IMR-90 (cell line): Measurements from ENCODE around the gene TBC1D17. TPM values are rescaled to one million over a fixed set of nuclear protein-coding genes. Genes with fewer than 3 reads are reported as not detected.

Source experiments
- ATAC-seq: fragments of 200-7000 bp; cut with Tn5 transposase; 2 replicates; pipeline ENCODE4 v1.9.1; 2020; ENCODE audit warnings: low read depth, mild to moderate bottlenecking, moderate library complexity
- BruUV-seq: library from RNA; stranded (reverse); fragments of 400-500 nt; replicated peaks from 2 replicates; lab custom pipeline; 2021; lab: Mats Ljungman, UMichigan
- CTCF ChIA-PET: fragments of 300-600 bp; formaldehyde crosslinking; extraction: SDS; loops from one replicate; lab custom pipeline; 2021; ENCODE audit warnings: antibody characterized with exemption; lab: Yijun Ruan, JAX
- POLR2A ChIA-PET: fragments of 300-600 bp; sonication (Branson Sonifier 250); formaldehyde crosslinking; loops from one replicate; lab custom pipeline; 2022; ENCODE audit warnings: antibody characterized with exemption; ENCODE audit not compliant: unreplicated experiment; lab: Charles Lee
- DNase-seq: peaks from one replicate; pipeline ENCODE4 v3.0.0; 2013
- H2AFZ ChIP-seq: replicated peaks from 2 replicates; pipeline ENCODE3; 2013; ENCODE audit warnings: low read length, mild to moderate bottlenecking; ENCODE audit not compliant: poor library complexity
- H2AK5ac ChIP-seq: 2 replicates; pipeline ENCODE4 v1.6.1; 2013; ENCODE audit warnings: low read depth, low read length, inconsistent platforms
- H2AK9ac ChIP-seq: replicated peaks from 2 replicates; pipeline ENCODE3; 2013; ENCODE audit warnings: mild to moderate bottlenecking, low read depth, low read length, moderate library complexity; ENCODE audit not compliant: poor library complexity
- H2BK120ac ChIP-seq: 2 replicates; pipeline ENCODE4 v1.6.1; 2013; ENCODE audit warnings: low read depth, low read length, inconsistent platforms
- H2BK15ac ChIP-seq: 3 replicates; pipeline ENCODE4 v1.6.1; 2013; ENCODE audit warnings: low read depth, low read length, inconsistent platforms
- H2BK20ac ChIP-seq: 2 replicates; pipeline ENCODE4 v1.6.1; 2013; ENCODE audit warnings: low read depth, mild to moderate bottlenecking, inconsistent platforms, low read length, moderate library complexity
- H2BK5ac ChIP-seq: 2 replicates; pipeline ENCODE4 v1.6.1; 2013; ENCODE audit warnings: mild to moderate bottlenecking, low read depth, low read length, inconsistent platforms; ENCODE audit not compliant: poor library complexity, severe bottlenecking
- H3K14ac ChIP-seq: replicated peaks from 2 replicates; pipeline ENCODE4 v1.6.1; 2013; ENCODE audit warnings: low read depth, low read length, inconsistent platforms
- H3K18ac ChIP-seq: 2 replicates; pipeline ENCODE4 v1.6.1; 2013; ENCODE audit warnings: low read depth, low read length, control low read depth
- H3K23ac ChIP-seq: 2 replicates; pipeline ENCODE4 v1.6.1; 2013; ENCODE audit warnings: low read depth, low read length, inconsistent platforms
- H3K27ac ChIP-seq: 2 replicates; pipeline ENCODE4 v1.5.1; 2013; ENCODE audit warnings: mild to moderate bottlenecking, control low read depth, low read length; ENCODE audit not compliant: insufficient read depth
- H3K27me3 ChIP-seq: 2 replicates; pipeline ENCODE4 v1.6.1; 2013; ENCODE audit warnings: low read length; ENCODE audit not compliant: control insufficient read depth, insufficient read depth
- H3K36me3 ChIP-seq: 2 replicates; pipeline ENCODE4 v1.6.1; 2013; ENCODE audit warnings: low read length, mixed read lengths; ENCODE audit not compliant: control insufficient read depth, insufficient read depth
- H3K4ac ChIP-seq: 2 replicates; pipeline ENCODE4 v1.6.1; 2013; ENCODE audit warnings: low read depth, low read length, inconsistent platforms
- H3K4me1 ChIP-seq: 2 replicates; pipeline ENCODE4 v1.6.1; 2013; ENCODE audit warnings: low read length, mixed read lengths; ENCODE audit not compliant: control insufficient read depth, insufficient read depth
- H3K4me2 ChIP-seq: 2 replicates; pipeline ENCODE4 v1.6.1; 2013; ENCODE audit warnings: low read depth, mild to moderate bottlenecking, control low read depth, low read length, moderate library complexity
- H3K4me3 ChIP-seq: 2 replicates; pipeline ENCODE4 v1.5.1; 2013; ENCODE audit warnings: low read depth, mild to moderate bottlenecking, control low read depth, low read length, moderate library complexity; ENCODE audit not compliant: insufficient read depth
- H3K56ac ChIP-seq: 2 replicates; pipeline ENCODE4 v1.6.1; 2013; ENCODE audit warnings: low read length, inconsistent platforms; ENCODE audit not compliant: insufficient read depth; ENCODE audit errors: extremely low read depth
- H3K79me1 ChIP-seq, 2 experiments: 2 replicates each; pipeline ENCODE4 v1.6.1; 2013; ENCODE audit warnings: low read length in 2 of 2, inconsistent platforms in 1 of 2, low read depth in 1 of 2
- H3K9ac ChIP-seq: 2 replicates; pipeline ENCODE4 v1.6.1; 2013; ENCODE audit warnings: low read depth, low read length, control low read depth
- H3K9me1 ChIP-seq: 2 replicates; pipeline ENCODE4 v1.6.1; 2013; ENCODE audit warnings: low read length, inconsistent platforms; ENCODE audit not compliant: insufficient read depth
- H3K9me3 ChIP-seq: 2 replicates; pipeline ENCODE4 v1.6.1; 2013; ENCODE audit warnings: low read length; ENCODE audit not compliant: control insufficient read depth, insufficient read depth
- H4K20me1 ChIP-seq: 2 replicates; pipeline ENCODE4 v1.6.1; 2013; ENCODE audit warnings: low read length, inconsistent platforms; ENCODE audit not compliant: insufficient read depth
- H4K5ac ChIP-seq: 2 replicates; pipeline ENCODE4 v1.6.1; 2013; ENCODE audit warnings: mild to moderate bottlenecking, low read depth, low read length, control low read depth
- H4K8ac ChIP-seq, 2 experiments: 2 replicates each; pipeline ENCODE4 v1.6.1; 2013; ENCODE audit warnings: low read depth in 2 of 2, low read length in 2 of 2, control low read depth in 1 of 2, inconsistent platforms in 1 of 2
- H4K91ac ChIP-seq: 2 replicates; pipeline ENCODE4 v1.6.1; 2013; ENCODE audit warnings: low read depth, low read length, inconsistent platforms; ENCODE audit not compliant: insufficient read depth
- BHLHE40 ChIP-seq: fragments of 150-350 bp; IDR thresholded peaks from 2 replicates; pipeline ENCODE4 v1.6.1; 2016; ENCODE audit warnings: mild to moderate bottlenecking, low read depth, low read length
- CHD1 ChIP-seq: IDR thresholded peaks from 2 replicates; pipeline ENCODE4 v1.6.1; 2012; ENCODE audit warnings: low read depth, low read length, improper control_type of control experiment
- CTCF ChIP-seq: conservative IDR thresholded peaks from 2 replicates; pipeline ENCODE4 v1.5.1; 2012; ENCODE audit warnings: mild to moderate bottlenecking, low read depth, low read length, improper control_type of control experiment
- ELK1 ChIP-seq: fragments of 150-350 bp; IDR thresholded peaks from 2 replicates; pipeline ENCODE4 v1.6.1; 2016; ENCODE audit warnings: low read depth, mild to moderate bottlenecking, low read length, moderate library complexity, borderline replicate concordance
- FOS ChIP-seq: fragments of 150-350 bp; IDR thresholded peaks from 2 replicates; pipeline ENCODE4 v1.6.1; 2016; ENCODE audit warnings: low read depth, low read length
- MAFK ChIP-seq: IDR thresholded peaks from 2 replicates; pipeline ENCODE4 v1.6.1; 2012; ENCODE audit warnings: low read depth, low read length, improper control_type of control experiment
- MAZ ChIP-seq: IDR thresholded peaks from 2 replicates; pipeline ENCODE4 v1.6.1; 2012; ENCODE audit warnings: low read depth, mild to moderate bottlenecking, low read length, improper control_type of control experiment, moderate library complexity, borderline replicate concordance
- MXI1 ChIP-seq: IDR thresholded peaks from 2 replicates; pipeline ENCODE4 v1.6.1; 2012; ENCODE audit warnings: low read depth, mild to moderate bottlenecking, low read length, moderate library complexity, borderline replicate concordance
- NFE2L2 ChIP-seq: fragments of 150-350 bp; IDR thresholded peaks from 2 replicates; pipeline ENCODE4 v1.6.1; 2016; ENCODE audit warnings: low read depth, mild to moderate bottlenecking, low read length
- POLR2A ChIP-seq: IDR thresholded peaks from 2 replicates; pipeline ENCODE4 v1.6.1; 2012; ENCODE audit warnings: mild to moderate bottlenecking, low read depth, low read length
- RCOR1 ChIP-seq: IDR thresholded peaks from 2 replicates; pipeline ENCODE4 v1.6.1; 2012; ENCODE audit warnings: mild to moderate bottlenecking, low read length, improper control_type of control experiment; ENCODE audit not compliant: insufficient replicate concordance
- RFX5 ChIP-seq: IDR thresholded peaks from 2 replicates; pipeline ENCODE4 v1.8.0; 2012; ENCODE audit warnings: low read depth, mild to moderate bottlenecking, low read length, moderate library complexity
- SMC3 ChIP-seq: fragments of 150-350 bp; IDR thresholded peaks from 2 replicates; pipeline ENCODE4 v1.6.1; 2016; ENCODE audit warnings: low read depth, mild to moderate bottlenecking, antibody characterized with exemption, low read length, moderate library complexity
- WGBS, 2 experiments: methylation state at CpG; one replicate each; pipeline versions ENCODE4 v1.1.5 to v1.1.7; 2013; ENCODE audit warnings: missing lambda C conversion rate in 2 of 2; ENCODE audit not compliant: insufficient read length in 1 of 2; ENCODE audit errors: extremely low coverage in 2 of 2; 5-methylcytosine and 5-hydroxymethylcytosine counted together
- dilution Hi-C: fragments of 300-500 bp; cut with HindIII; formaldehyde crosslinking; loops from one replicate; pipeline ENCODE4 v1.14.3; 2018; ENCODE audit warnings: low sequenced_read_pairs; ENCODE audit not compliant: unreplicated experiment
- in situ Hi-C: fragments of 300-500 bp; cut with MboI; formaldehyde crosslinking; loops from 3 replicates; pipeline ENCODE4 v1.14.3; 2019; ENCODE audit warnings: low sequenced_read_pairs, inconsistent platforms, mixed read lengths
- intact Hi-C: fragments of 100-400 bp; cut with micrococcal nuclease; formaldehyde crosslinking; loops from 2 replicates; pipeline ENCODE4 v1.10.0; 2022
- polyA plus RNA-seq, 3 experiments: library from polyadenylated mRNA; depleted of rRNA; stranded (reverse); fragments of >200 nt; gene quantifications; 2 replicates each; pipeline ENCODE4 v1.2.3, GENCODE V29; 2012; ENCODE audit warnings: low replicate concordance in 1 of 3
- total RNA-seq: library from RNA; depleted of rRNA; stranded (reverse); fragments of >200 nt; gene quantifications from 2 replicates; pipeline ENCODE4 v1.2.3, GENCODE V29; 2012

The TBC1D17 gene
- total and polyA plus RNA-seq, 2 of the 4 experiments (the other 2 are of a cell fraction) = 1.1 to 27.8 TPM

- no peak for TF ChIP-seq RCOR1
Observed at GRCh38 chr19:49838885-49839588, 38.5 kb upstream of the TBC1D17 start (continued).

GRCh38 chr19:49839713-49840112, 37.8 kb upstream of the TBC1D17 start:
- no peak overlapping the region for H3K27ac ChIP-seq
- no peaks in the 10 kb centered on the region for H3K27me3 ChIP-seq
- peaks cover 51% of the 10 kb centered on the region for H3K36me3 ChIP-seq
- H2BK15ac ChIP-seq = no peak overlapping the region
- no peak overlapping the region for H2AK5ac ChIP-seq
- H3K9me1 ChIP-seq = peaks cover 9% of the 10 kb centered on the region; the same call in 1 of the 2 replicates
- no peak overlapping the region for H2AFZ ChIP-seq
- H3K4me2 ChIP-seq = no peak overlapping the region
- H2BK120ac ChIP-seq = no peak overlapping the region
- dilution Hi-C loops = no loop called here
- H3K9me3 ChIP-seq = no peaks in the 10 kb centered on the region
- H3K18ac ChIP-seq = no peak overlapping the region
- no peak overlapping the region for H3K4ac ChIP-seq
- no TSS peak for BruUV-seq
- no peak overlapping the region for H3K23ac ChIP-seq
- WGBS, 2 experiments = 91% methylated on average over 7 of the region's 11 CpGs; no CpG with 5 or more reads in 1 of the 2 experiments
- H3K9ac ChIP-seq = no peak overlapping the region
- H2AK9ac ChIP-seq = no peak overlapping the region
- ChIA-PET CTCF (no interaction called here), POLR2A (no interaction called here)
- in situ Hi-C loops = no loop called here
- H3K56ac ChIP-seq = no peak overlapping the region
- H3K14ac ChIP-seq = no peak overlapping the region
- no peak overlapping the region for H3K4me3 ChIP-seq
- no peak overlapping the region for H4K5ac ChIP-seq
- TF ChIP-seq RFX5 (no peak), POLR2A (no peak), BHLHE40 (no peak), CTCF (no peak), NFE2L2 (no peak), ELK1 (no peak), CHD1 (no peak), MXI1 (no peak), MAFK (no peak), SMC3 (no peak), RCOR1 (no peak), MAZ (no peak), FOS (no peak)
- no peak overlapping the region for H2BK5ac ChIP-seq
- no peak overlapping the region for H4K91ac ChIP-seq
- no peak overlapping the region for H4K8ac ChIP-seq
- no peak overlapping the region for H2BK20ac ChIP-seq
- intact Hi-C loops = no loop called here
- no peak for DNase-seq
- H3K79me1 ChIP-seq = peaks cover 0 to 25% of the 10 kb centered on the region in 2 experiments; a peak in 2 of 4 replicates
- no peaks in the 10 kb centered on the region for H3K4me1 ChIP-seq
- no peak for ATAC-seq
- H4K20me1 ChIP-seq = no peaks in the 10 kb centered on the region; the same call in 1 of the 2 replicates
